GM23338 (cell line): ENCODE results near the gene CPE. TPM values are rescaled to one million over a fixed set of nuclear protein-coding genes. Genes with fewer than 3 reads are reported as not detected.

Source experiments
- ATAC-seq: fragments of 200-7000 bp; cut with Tn5 transposase; 3 replicates; pipeline ENCODE4 v1.9.1; 2020
- DNase-seq: peaks from one replicate; pipeline ENCODE4 v3.0.0-alpha.2; 2015; ENCODE audit warnings: low spot score
- H2AFZ ChIP-seq: fragments of 200-600 bp; sonication (generic); 2 replicates; pipeline ENCODE4 v1.8.0; 2016; ENCODE audit warnings: antibody characterized with exemption, mild to moderate bottlenecking, moderate library complexity
- H3F3A ChIP-seq: fragments of 200-600 bp; sonication (generic); replicated peaks from 2 replicates; pipeline ENCODE4 v1.8.0; 2017; ENCODE audit warnings: antibody characterized with exemption, mixed run types, low read depth
- H3K27ac ChIP-seq: fragments of 200-600 bp; sonication (generic); 2 replicates; pipeline ENCODE4 v1.6.1; 2016; ENCODE audit warnings: low read depth
- H3K27me3 ChIP-seq: fragments of 200-600 bp; sonication (generic); 2 replicates; pipeline ENCODE4 v1.8.0; 2016; ENCODE audit warnings: mild to moderate bottlenecking, mixed run types, moderate library complexity; ENCODE audit not compliant: insufficient read depth
- H3K36me3 ChIP-seq: fragments of 200-600 bp; sonication (generic); 2 replicates; pipeline ENCODE4 v1.8.0; 2016; ENCODE audit warnings: mild to moderate bottlenecking; ENCODE audit not compliant: insufficient read depth
- H3K4me1 ChIP-seq: fragments of 200-600 bp; sonication (generic); 2 replicates; pipeline ENCODE4 v1.8.0; 2016; ENCODE audit warnings: mild to moderate bottlenecking, moderate library complexity; ENCODE audit not compliant: insufficient read depth
- H3K4me2 ChIP-seq: fragments of 200-600 bp; sonication (generic); 2 replicates; pipeline ENCODE4 v1.7.1; 2017; ENCODE audit warnings: mixed run types
- H3K4me3 ChIP-seq: fragments of 200-600 bp; sonication (generic); 2 replicates; pipeline ENCODE4 v1.6.1; 2016; ENCODE audit warnings: mixed run types
- H3K79me2 ChIP-seq: fragments of 200-600 bp; sonication (generic); replicated peaks from 2 replicates; pipeline ENCODE4 v1.8.0; 2017; ENCODE audit warnings: mild to moderate bottlenecking; ENCODE audit not compliant: insufficient read depth
- H3K9me2 ChIP-seq: fragments of 200-600 bp; sonication (generic); 2 replicates; pipeline ENCODE4 v1.8.0; 2017; ENCODE audit not compliant: insufficient read depth
- H4K20me1 ChIP-seq: fragments of 200-600 bp; sonication (generic); replicated peaks from 2 replicates; pipeline ENCODE4 v1.8.0; 2017; ENCODE audit warnings: mild to moderate bottlenecking; ENCODE audit not compliant: insufficient read depth
- H3K27ac Mint-ChIP-seq: 2 replicates; pipeline ENCODE4 v1.8.0; 2020; ENCODE audit warnings: inconsistent platforms, mild to moderate bottlenecking, moderate library complexity, mixed read lengths
- H3K27me3 Mint-ChIP-seq: 3 replicates; pipeline ENCODE4 v1.8.0; 2022; ENCODE audit warnings: low read depth, mild to moderate bottlenecking, moderate library complexity, mixed read lengths, inconsistent platforms; ENCODE audit not compliant: insufficient read depth, poor library complexity
- H3K36me3 Mint-ChIP-seq: 3 replicates; pipeline ENCODE4 v1.8.0; 2021; ENCODE audit warnings: low read depth, mild to moderate bottlenecking, inconsistent platforms, moderate library complexity, mixed read lengths
- H3K4me1 Mint-ChIP-seq: 3 replicates; pipeline ENCODE4 v1.8.0; 2020; ENCODE audit warnings: mild to moderate bottlenecking, inconsistent platforms, mixed read lengths
- H3K4me3 Mint-ChIP-seq: 3 replicates; pipeline ENCODE4 v1.8.0; 2021; ENCODE audit warnings: moderate library complexity, mild to moderate bottlenecking, inconsistent platforms, mixed read lengths
- H3K9me3 Mint-ChIP-seq: 3 replicates; pipeline ENCODE4 v1.8.0; 2020; ENCODE audit warnings: moderate library complexity, mild to moderate bottlenecking, inconsistent platforms, mixed read lengths
- CREB1 ChIP-seq: fragments of 250-450 bp; sonication (Bioruptor Pico); IDR thresholded peaks from 2 replicates; pipeline ENCODE4 v1.5.0; 2020; ENCODE audit warnings: low read depth, mild to moderate bottlenecking, moderate library complexity
- CTCF ChIP-seq, 2 experiments: fragments of 200-600 bp in 1 of 2; sonication (generic) in 1 of 2; conservative IDR thresholded peaks; 2 replicates each; pipeline versions ENCODE4 v1.5.1 to v1.6.1; 2016 to 2017; ENCODE audit warnings: antibody characterized with exemption in 2 of 2, low read depth in 2 of 2, mild to moderate bottlenecking in 2 of 2, moderate library complexity in 1 of 2
- ETS1 ChIP-seq: IDR thresholded peaks from 2 replicates; pipeline ENCODE4 v1.6.1; 2016; ENCODE audit warnings: antibody characterized with exemption
- JUNB ChIP-seq: IDR thresholded peaks from one replicate; pipeline ENCODE4 v1.6.1; 2016; ENCODE audit warnings: antibody characterized with exemption; ENCODE audit not compliant: unreplicated experiment
- NANOG ChIP-seq: IDR thresholded peaks from 2 replicates; pipeline ENCODE4 v1.6.1; 2016; ENCODE audit warnings: antibody characterized with exemption, borderline replicate concordance
- REST ChIP-seq: IDR thresholded peaks from one replicate; pipeline ENCODE4 v1.6.1; 2018; ENCODE audit warnings: antibody characterized with exemption; ENCODE audit not compliant: unreplicated experiment
- ZNF331 ChIP-seq: fragments of 250-450 bp; sonication (Bioruptor Pico); IDR thresholded peaks from 2 replicates; pipeline ENCODE4 v1.5.0; 2020; ENCODE audit warnings: low read depth, mild to moderate bottlenecking, moderate library complexity
- ZNF462 ChIP-seq: fragments of 250-450 bp; sonication (Bioruptor Pico); IDR thresholded peaks from 2 replicates; pipeline ENCODE4 v1.5.0; 2020; ENCODE audit warnings: mild to moderate bottlenecking, moderate library complexity
- polyA plus RNA-seq: library from polyadenylated mRNA; unstranded; fragments of >200 nt; fragmentation: Nextera tagmentation; extraction: Ambion mirVana; gene quantifications from 2 replicates; pipeline ENCODE4 v1.2.1, GENCODE V29; 2016
- total RNA-seq: library from RNA; depleted of rRNA; stranded (reverse); fragments of >200 nt; shearing (Covaris generic); gene quantifications from 2 replicates; pipeline ENCODE4 v1.2.3, GENCODE V29; 2014

Gene CPE
- total and polyA plus RNA-seq, 2 experiments from 2014 or later: 10.3 to 16.5 TPM

- no peaks in the 10 kb centered on the region for H3K4me1 Mint-ChIP-seq
Measured at GRCh38 chr4:165506849-165507248, 128.0 kb downstream of the CPE start.

More at GRCh38 chr4:165506849-165507248, 128.0 kb downstream of the CPE start:
- Mint-ChIP-seq H3K27me3 (no peaks in the 10 kb centered on the region), H3K27ac (no peak overlapping the region), H3K36me3 (no peaks in the 10 kb centered on the region), H3K9me3 (no peaks in the 10 kb centered on the region; the same call in 2 of the 3 replicates), H3K4me3 (no peak overlapping the region)
- no peaks in the 10 kb centered on the region for H3K36me3 ChIP-seq
- no peak overlapping the region for H3K4me3 ChIP-seq
- no peak overlapping the region for H3K27ac ChIP-seq
- no peaks in the 10 kb centered on the region for H3K27me3 ChIP-seq
- no peaks in the 10 kb centered on the region for H3F3A ChIP-seq
- H3K4me2 ChIP-seq: no peak overlapping the region
- no peaks in the 10 kb centered on the region for H4K20me1 ChIP-seq
- H3K9me2 ChIP-seq: no peaks in the 10 kb centered on the region
- no peaks in the 10 kb centered on the region for H3K79me2 ChIP-seq
- ATAC-seq: no peak
- no peak for DNase-seq
- no peak for TF ChIP-seq ZNF462 (CRISPR knock-in tag)
- TF ChIP-seq CREB1 (CRISPR knock-in tag): no peak
- TF ChIP-seq REST: no peak
- TF ChIP-seq ETS1: no peak
- no peak for TF ChIP-seq CTCF (conservative IDR thresholded peaks at IDR 0.05; ENCODE audit: low read depth in 2 of 2)
- no peak for TF ChIP-seq ZNF331 (CRISPR knock-in tag)
- no peak for TF ChIP-seq JUNB
- TF ChIP-seq NANOG: no peak
- H2AFZ ChIP-seq: no peak overlapping the region
- no peaks in the 10 kb centered on the region for H3K4me1 ChIP-seq
